Measurements from ENCODE around the gene KCNG2. TPM values are rescaled to one million over a fixed set of nuclear protein-coding genes. Genes with fewer than 3 reads are reported as not detected.

The KCNG2 gene
- total RNA-seq, 1 experiment from 2014 or later = not detected

DNA sequence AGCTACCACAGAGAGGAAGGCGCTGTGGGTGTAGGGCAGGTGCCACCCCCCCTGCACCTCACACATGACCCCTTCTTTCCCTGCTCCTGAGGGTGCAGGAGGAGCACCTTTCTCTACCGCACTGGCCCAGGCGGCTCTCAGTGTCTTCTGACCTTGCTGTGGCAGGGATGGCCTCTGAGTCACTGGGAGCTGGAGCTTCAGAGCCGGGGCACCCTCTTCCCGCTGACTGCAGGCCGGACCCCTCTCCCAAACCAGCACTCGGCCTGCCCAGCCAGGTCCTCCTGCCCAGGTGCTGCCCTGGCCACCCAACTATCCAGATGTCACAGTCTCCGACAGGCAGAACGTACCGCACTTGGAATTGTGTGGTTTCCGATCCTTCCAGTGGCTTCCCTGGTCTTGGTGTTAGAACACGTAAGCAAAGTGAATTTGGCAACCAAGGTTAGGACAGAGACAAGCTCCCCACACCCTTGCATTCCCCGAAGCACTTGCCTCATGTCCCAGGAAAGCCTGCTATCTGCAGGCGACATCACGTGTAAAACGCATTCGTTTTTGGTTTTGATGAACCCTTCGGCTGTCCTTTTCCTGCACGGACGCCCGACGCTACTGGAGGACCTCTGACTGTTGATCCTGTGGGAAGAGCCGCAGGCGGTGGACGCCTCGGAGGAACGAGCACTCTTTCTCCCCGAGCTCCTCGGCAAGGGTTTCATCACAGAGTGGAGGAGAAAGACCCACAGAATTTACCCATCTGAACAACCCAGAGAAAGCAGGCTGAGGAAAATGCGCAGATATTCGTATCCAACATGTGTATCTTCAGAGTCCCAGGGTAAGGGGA is 24.7 kb upstream of the KCNG2 start:
- POLR2A ChIA-PET = no interaction called here
- H4K20me1 ChIP-seq (ENCODE audit: insufficient read depth) = no peaks in the 10 kb centered on the region
- H3K36me3 ChIP-seq (ENCODE audit: control insufficient read depth in 1 of 2, insufficient read depth in 2 of 2, low read length in 2 of 2) = no peaks in the 10 kb centered on the region
- no peak overlapping the region for H3K4me3 ChIP-seq (replicated peaks in 1 of 2; ENCODE audit: low read depth in 1 of 2, low read length in 2 of 2)
- H3K4me2 ChIP-seq (ENCODE audit: low read length) = no peak overlapping the region
- H3K27ac ChIP-seq (ENCODE audit: low read depth, low read length) = no peak overlapping the region
- no TSS peak for BruUV-seq (replicated peaks)
- no peaks in the 10 kb centered on the region for H3K79me2 ChIP-seq (ENCODE audit: insufficient read depth, low read length)
- TF ChIP-seq POLR2A (IDR thresholded peaks at IDR 0.05; ENCODE audit: borderline replicate concordance, extremely low read depth, insufficient read depth, insufficient read length) = no peak
- TF ChIP-seq CBX3 (IDR thresholded peaks at IDR 0.05; ENCODE audit: low read depth) = no peak
- TF ChIP-seq RAD21 (IDR thresholded peaks at IDR 0.05; ENCODE audit: low read depth) = no peak
- no peak for TF ChIP-seq EZH2phosphoT487 (IDR thresholded peaks at IDR 0.05; ENCODE audit: borderline replicate concordance)
- no peak for TF ChIP-seq YY1 (IDR thresholded peaks at IDR 0.05; ENCODE audit: extremely low read depth, insufficient replicate concordance, low read depth, low read length)
- TF ChIP-seq SRF (IDR thresholded peaks at IDR 0.05; ENCODE audit: low read depth) = no peak
- TF ChIP-seq, protein P1, sequence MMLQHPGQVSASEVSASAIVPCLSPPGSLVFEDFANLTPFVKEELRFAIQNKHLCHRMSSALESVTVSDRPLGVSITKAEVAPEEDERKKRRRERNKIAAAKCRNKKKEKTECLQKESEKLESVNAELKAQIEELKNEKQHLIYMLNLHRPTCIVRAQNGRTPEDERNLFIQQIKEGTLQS (IDR thresholded peaks at IDR 0.05) = no peak
- TF ChIP-seq, protein P2, sequence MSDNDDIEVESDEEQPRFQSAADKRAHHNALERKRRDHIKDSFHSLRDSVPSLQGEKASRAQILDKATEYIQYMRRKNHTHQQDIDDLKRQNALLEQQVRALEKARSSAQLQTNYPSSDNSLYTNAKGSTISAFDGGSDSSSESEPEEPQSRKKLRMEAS (IDR thresholded peaks at IDR 0.05) = no peak
- TF ChIP-seq, protein P3, sequence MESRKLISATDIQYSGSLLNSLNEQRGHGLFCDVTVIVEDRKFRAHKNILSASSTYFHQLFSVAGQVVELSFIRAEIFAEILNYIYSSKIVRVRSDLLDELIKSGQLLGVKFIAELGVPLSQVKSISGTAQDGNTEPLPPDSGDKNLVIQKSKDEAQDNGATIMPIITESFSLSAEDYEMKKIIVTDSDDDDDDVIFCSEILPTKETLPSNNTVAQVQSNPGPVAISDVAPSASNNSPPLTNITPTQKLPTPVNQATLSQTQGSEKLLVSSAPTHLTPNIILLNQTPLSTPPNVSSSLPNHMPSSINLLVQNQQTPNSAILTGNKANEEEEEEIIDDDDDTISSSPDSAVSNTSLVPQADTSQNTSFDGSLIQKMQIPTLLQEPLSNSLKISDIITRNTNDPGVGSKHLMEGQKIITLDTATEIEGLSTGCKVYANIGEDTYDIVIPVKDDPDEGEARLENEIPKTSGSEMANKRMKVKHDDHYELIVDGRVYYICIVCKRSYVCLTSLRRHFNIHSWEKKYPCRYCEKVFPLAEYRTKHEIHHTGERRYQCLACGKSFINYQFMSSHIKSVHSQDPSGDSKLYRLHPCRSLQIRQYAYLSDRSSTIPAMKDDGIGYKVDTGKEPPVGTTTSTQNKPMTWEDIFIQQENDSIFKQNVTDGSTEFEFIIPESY (IDR thresholded peaks at IDR 0.05; ENCODE audit: extremely low read depth, insufficient replicate concordance, low read length) = no peak
- no peaks in the 10 kb centered on the region for H3K9me3 ChIP-seq (ENCODE audit: control insufficient read depth in 1 of 2, insufficient read depth in 1 of 2, low read depth in 1 of 2, low read length in 2 of 2)
- intact Hi-C loops (cut with micrococcal nuclease) = no loop called here
- RAD21 ChIA-PET (ENCODE audit: low non-redundant PET in 1 of 2, low total read pairs in 2 of 2, uncharacterized antibody in 2 of 2, unreplicated experiment in 2 of 2) = no interaction called here
- H3K9ac ChIP-seq (ENCODE audit: low read length) = no peak overlapping the region
- H3K4me1 ChIP-seq (ENCODE audit: control insufficient read depth in 1 of 2, insufficient read depth in 2 of 2, low read length in 2 of 2) = no peaks in the 10 kb centered on the region
- ATAC-seq = no peak
- H3K27me3 ChIP-seq (ENCODE audit: insufficient read depth, low read length) = no peaks in the 10 kb centered on the region
- no peak overlapping the region for H2AFZ ChIP-seq (ENCODE audit: low read depth, low read length, poor library complexity, severe bottlenecking)
- DNase-seq (ENCODE audit: low read depth, low spot score) = no peak
- CTCF ChIA-PET = interaction anchor here (0.6 kb wide), 1 partner anchor 99 kb away, joined by 4 read pairs; no protein-coding TSS in a partner anchor
- no peaks in the 10 kb centered on the region for H3K9me2 ChIP-seq (ENCODE audit: insufficient read depth)

Data from HCT116 (cell line).